ENCODE data around the gene PTPRG.

PTPRG gene

DNA sequence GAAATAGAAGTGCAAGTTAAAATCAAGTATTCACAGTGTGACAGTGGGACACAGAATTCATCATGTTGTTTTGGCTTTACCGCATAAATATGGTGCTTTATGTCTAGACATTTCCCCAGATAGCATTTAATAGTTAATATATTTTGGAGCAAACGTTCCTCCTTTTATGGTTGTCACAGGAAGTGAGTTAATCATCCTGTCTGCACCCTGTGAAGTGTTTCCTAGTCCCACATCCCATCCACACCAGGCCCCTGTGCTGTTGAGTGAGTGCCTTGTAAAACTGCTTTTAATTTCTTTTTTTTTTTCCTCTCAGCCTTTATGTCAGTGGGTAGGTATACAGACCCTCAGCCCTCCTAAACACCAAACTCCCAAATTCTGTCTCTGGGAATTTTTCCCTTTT lies 418.3 kb downstream of the PTPRG start:
- H3K4me1 ChIP-seq (ENCODE audit: control insufficient read depth, low read length): no peaks in the 10 kb centered on the region
- H3K4me3 ChIP-seq (ENCODE audit: low read length): no peak overlapping the region
- H3F3A ChIP-seq (ENCODE audit: control insufficient read depth, insufficient read depth): no peaks in the 10 kb centered on the region
- H3K4me2 ChIP-seq (ENCODE audit: low read length): no peak overlapping the region
- no peaks in the 10 kb centered on the region for H3K36me3 ChIP-seq (ENCODE audit: control insufficient read depth, low read length)
- TF ChIP-seq EZH2phosphoT487 (IDR thresholded peaks at IDR 0.05; ENCODE audit: borderline replicate concordance, low read length): no peak
- TF ChIP-seq, protein P1, sequence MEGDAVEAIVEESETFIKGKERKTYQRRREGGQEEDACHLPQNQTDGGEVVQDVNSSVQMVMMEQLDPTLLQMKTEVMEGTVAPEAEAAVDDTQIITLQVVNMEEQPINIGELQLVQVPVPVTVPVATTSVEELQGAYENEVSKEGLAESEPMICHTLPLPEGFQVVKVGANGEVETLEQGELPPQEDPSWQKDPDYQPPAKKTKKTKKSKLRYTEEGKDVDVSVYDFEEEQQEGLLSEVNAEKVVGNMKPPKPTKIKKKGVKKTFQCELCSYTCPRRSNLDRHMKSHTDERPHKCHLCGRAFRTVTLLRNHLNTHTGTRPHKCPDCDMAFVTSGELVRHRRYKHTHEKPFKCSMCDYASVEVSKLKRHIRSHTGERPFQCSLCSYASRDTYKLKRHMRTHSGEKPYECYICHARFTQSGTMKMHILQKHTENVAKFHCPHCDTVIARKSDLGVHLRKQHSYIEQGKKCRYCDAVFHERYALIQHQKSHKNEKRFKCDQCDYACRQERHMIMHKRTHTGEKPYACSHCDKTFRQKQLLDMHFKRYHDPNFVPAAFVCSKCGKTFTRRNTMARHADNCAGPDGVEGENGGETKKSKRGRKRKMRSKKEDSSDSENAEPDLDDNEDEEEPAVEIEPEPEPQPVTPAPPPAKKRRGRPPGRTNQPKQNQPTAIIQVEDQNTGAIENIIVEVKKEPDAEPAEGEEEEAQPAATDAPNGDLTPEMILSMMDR (IDR thresholded peaks at IDR 0.05; ENCODE audit: low read depth, low read length, poor library complexity, severe bottlenecking): no peak
- H3K9me3 ChIP-seq (ENCODE audit: control insufficient read depth, insufficient read depth, low read length): no peaks in the 10 kb centered on the region
- H3K9me2 ChIP-seq (replicated peaks; ENCODE audit: control insufficient read depth, low read length): no peaks in the 10 kb centered on the region
- no peaks in the 10 kb centered on the region for H3K79me2 ChIP-seq (ENCODE audit: control insufficient read depth, low read length)
- no peak overlapping the region for H3K27ac ChIP-seq (ENCODE audit: low read depth, low read length)
- H3K27me3 ChIP-seq (ENCODE audit: control insufficient read depth, low read length): no peaks in the 10 kb centered on the region
- no peaks in the 10 kb centered on the region for H4K20me1 ChIP-seq (ENCODE audit: control insufficient read depth, insufficient read depth, low read depth, low read length)

DNA sequence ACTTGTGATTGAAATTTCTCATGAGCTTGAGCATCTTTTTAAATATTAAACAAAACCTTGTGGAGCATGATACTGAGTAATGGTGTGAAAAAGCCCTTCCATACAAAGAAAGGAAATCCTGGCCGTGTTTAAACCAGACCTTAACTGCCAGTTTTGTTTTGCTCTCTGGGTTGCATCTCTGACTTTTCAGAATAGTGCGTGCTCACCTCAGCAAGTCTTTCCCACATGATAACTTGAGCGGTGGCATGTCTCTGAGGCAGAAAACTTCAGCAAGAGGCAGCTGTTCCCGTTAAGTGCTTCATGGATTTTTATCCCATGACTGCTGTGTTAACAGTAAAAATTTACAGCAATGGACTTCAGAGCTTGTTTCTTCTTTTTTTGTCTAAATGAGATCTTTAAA lies 418.7 kb downstream of the PTPRG start:
- H4K20me1 ChIP-seq (ENCODE audit: control insufficient read depth, insufficient read depth, low read depth, low read length): no peaks in the 10 kb centered on the region
- no peaks in the 10 kb centered on the region for H3K4me1 ChIP-seq (ENCODE audit: control insufficient read depth, low read length)
- no peak overlapping the region for H3K27ac ChIP-seq (ENCODE audit: low read depth, low read length)
- H3F3A ChIP-seq (ENCODE audit: control insufficient read depth, insufficient read depth): no peaks in the 10 kb centered on the region
- no peaks in the 10 kb centered on the region for H3K79me2 ChIP-seq (ENCODE audit: control insufficient read depth, low read length)
- H3K9me2 ChIP-seq (replicated peaks; ENCODE audit: control insufficient read depth, low read length): no peaks in the 10 kb centered on the region
- no peaks in the 10 kb centered on the region for H3K27me3 ChIP-seq (ENCODE audit: control insufficient read depth, low read length)
- TF ChIP-seq EZH2phosphoT487 (IDR thresholded peaks at IDR 0.05; ENCODE audit: borderline replicate concordance, low read length): no peak
- TF ChIP-seq, protein P1 (IDR thresholded peaks at IDR 0.05; ENCODE audit: low read depth, low read length, poor library complexity, severe bottlenecking): no peak
- H3K9me3 ChIP-seq (ENCODE audit: control insufficient read depth, insufficient read depth, low read length): no peaks in the 10 kb centered on the region
- H3K36me3 ChIP-seq (ENCODE audit: control insufficient read depth, low read length): no peaks in the 10 kb centered on the region
- H3K4me3 ChIP-seq (ENCODE audit: low read length): no peak overlapping the region
- no peak overlapping the region for H3K4me2 ChIP-seq (ENCODE audit: low read length)

DNA sequence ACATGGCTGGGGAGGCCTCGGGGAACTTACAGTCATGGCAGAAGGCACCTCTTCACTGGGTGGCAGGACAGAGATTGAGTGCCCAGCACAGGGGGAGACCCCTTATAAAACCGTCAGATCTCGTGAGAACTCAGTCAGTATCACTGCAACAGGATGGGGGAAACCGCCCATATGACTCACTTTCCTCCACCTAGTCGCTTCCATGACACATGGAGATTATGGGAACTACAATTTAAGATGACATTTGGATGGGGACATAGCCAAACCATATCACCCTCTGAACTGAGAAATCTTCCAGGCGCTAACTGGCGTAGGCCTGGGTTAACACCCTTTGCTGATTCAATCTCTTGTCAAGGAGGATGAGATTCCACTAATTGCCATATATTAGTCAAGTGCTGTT lies 419.7 kb downstream of the PTPRG start:
- no peak for TF ChIP-seq EZH2phosphoT487 (IDR thresholded peaks at IDR 0.05; ENCODE audit: borderline replicate concordance, low read length)
- TF ChIP-seq, protein P1 (IDR thresholded peaks at IDR 0.05; ENCODE audit: low read depth, low read length, poor library complexity, severe bottlenecking): no peak
- Histone ChIP-seq H3K36me3 (ENCODE audit: control insufficient read depth, low read length) (no peaks in the 10 kb centered on the region), H4K20me1 (ENCODE audit: control insufficient read depth, insufficient read depth, low read depth, low read length) (no peaks in the 10 kb centered on the region), H3K79me2 (ENCODE audit: control insufficient read depth, low read length) (no peaks in the 10 kb centered on the region), H3K27ac (ENCODE audit: low read depth, low read length) (no peak overlapping the region), H3K4me1 (ENCODE audit: control insufficient read depth, low read length) (no peaks in the 10 kb centered on the region), H3K4me2 (ENCODE audit: low read length) (no peak overlapping the region), H3K9me2 (replicated peaks; ENCODE audit: control insufficient read depth, low read length) (no peaks in the 10 kb centered on the region), H3F3A (ENCODE audit: control insufficient read depth, insufficient read depth) (no peaks in the 10 kb centered on the region), H3K4me3 (ENCODE audit: low read length) (no peak overlapping the region), H3K27me3 (ENCODE audit: control insufficient read depth, low read length) (no peaks in the 10 kb centered on the region), H3K9me3 (ENCODE audit: control insufficient read depth, insufficient read depth, low read length) (no peaks in the 10 kb centered on the region)

DNA sequence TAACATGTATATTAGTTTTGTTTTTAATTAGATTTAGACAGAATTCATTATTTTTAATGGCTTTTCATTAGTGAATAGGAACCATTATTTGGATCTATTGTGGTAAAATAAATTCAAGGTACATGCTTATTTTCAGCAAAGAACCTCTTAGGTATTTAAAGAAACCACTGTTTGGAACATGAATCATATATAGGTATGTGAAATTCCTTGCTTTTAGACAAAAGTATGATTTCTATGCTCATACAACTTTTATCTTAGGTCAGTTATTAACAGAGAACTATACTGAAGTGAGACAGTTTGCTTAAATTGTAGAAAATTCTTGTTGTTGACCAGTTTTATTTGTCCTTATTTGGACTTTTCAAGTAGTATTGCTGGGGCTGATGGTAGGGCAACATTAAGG lies 422.1 kb downstream of the PTPRG start:
- H3K4me1 ChIP-seq (ENCODE audit: control insufficient read depth, low read length): no peaks in the 10 kb centered on the region
- H3K9me2 ChIP-seq (replicated peaks; ENCODE audit: control insufficient read depth, low read length): no peaks in the 10 kb centered on the region
- TF ChIP-seq, protein P1 (IDR thresholded peaks at IDR 0.05; ENCODE audit: low read depth, low read length, poor library complexity, severe bottlenecking): no peak
- TF ChIP-seq EZH2phosphoT487 (IDR thresholded peaks at IDR 0.05; ENCODE audit: borderline replicate concordance, low read length): no peak
- no peaks in the 10 kb centered on the region for H3F3A ChIP-seq (ENCODE audit: control insufficient read depth, insufficient read depth)
- no peak overlapping the region for H3K27ac ChIP-seq (ENCODE audit: low read depth, low read length)
- no peaks in the 10 kb centered on the region for H4K20me1 ChIP-seq (ENCODE audit: control insufficient read depth, insufficient read depth, low read depth, low read length)
- no peaks in the 10 kb centered on the region for H3K27me3 ChIP-seq (ENCODE audit: control insufficient read depth, low read length)
- no peak overlapping the region for H3K4me2 ChIP-seq (ENCODE audit: low read length)
- H3K9me3 ChIP-seq (ENCODE audit: control insufficient read depth, insufficient read depth, low read length): no peaks in the 10 kb centered on the region
- H3K79me2 ChIP-seq (ENCODE audit: control insufficient read depth, low read length): no peaks in the 10 kb centered on the region
- no peaks in the 10 kb centered on the region for H3K36me3 ChIP-seq (ENCODE audit: control insufficient read depth, low read length)
- no peak overlapping the region for H3K4me3 ChIP-seq (ENCODE audit: low read length)

All from DOHH2 (cell line).